Dermis lymphatic vessel endothelial cell (primary cell): ENCODE data around the gene CEP76. TPM values are rescaled to one million over a fixed set of nuclear protein-coding genes. Genes with fewer than 3 reads are reported as not detected.

Experiments
- total RNA-seq: library from RNA; depleted of rRNA; stranded (reverse); fragments of >200 nt; gene quantifications from 2 replicates; pipeline ENCODE4 v1.2.1, GENCODE V29; 2014

Gene CEP76
- 11.4 and 15.3 TPM in 2 replicates for total RNA-seq

GRCh38 chr18:12702221-12703095, at the start of gene CEP76, which contains the start of gene PSMG2:
TSS of gene CEP76 (minus strand) at chr18:12702723. CDS start at chr18:12702548, 175 bp downstream.
TSS of gene PSMG2 (plus strand) at chr18:12703042. CDS start at chr18:12703108, 66 bp downstream.

GRCh38 chr18:12657684-12658425, 44.7 kb downstream of the CEP76 start, which contains the start of gene SPIRE1:
TSS of gene SPIRE1 (minus strand) at chr18:12658107. CDS start at chr18:12657866, 241 bp downstream.

Other genes starting within 250 kb of the CEP76 start
- gene SPIRE1, start 44.6 kb downstream of the CEP76 start, total RNA-seq: 11.1 and 19.6 TPM in 2 replicates
- 67.5 and 95.9 TPM in 2 replicates for gene PSMG2, start 319 bp upstream of the CEP76 start, total RNA-seq
- 16.7 and 20.8 TPM in 2 replicates for gene PTPN2, start 181.5 kb upstream of the CEP76 start, total RNA-seq
- 50.9 and 61.6 TPM in 2 replicates for gene SEH1L, start 245.3 kb upstream of the CEP76 start, total RNA-seq